NCI-H748 (cell line): ENCODE measurements around the gene NIN.

Experiments used
- DNase-seq: peaks from one replicate; lab custom pipeline; 2025; ENCODE audit not compliant: unreplicated experiment; lab: John Stamatoyannopoulos, UW

NIN gene

GRCh38 chr14:50830932-50831725 is at the start of gene NIN:
Gene NIN (minus strand): TSS chr14:50831162. CDS start chr14:50822056, 9,106 bp downstream.
- DNase-seq = peak; percentile 85

GRCh38 chr14:50875359-50876070 is 44.6 kb upstream of the NIN start:
- DNase-seq = no peak

GRCh38 chr14:50874757-50875156 is 43.8 kb upstream of the NIN start:
- DNase-seq = peak; percentile 20

DNA sequence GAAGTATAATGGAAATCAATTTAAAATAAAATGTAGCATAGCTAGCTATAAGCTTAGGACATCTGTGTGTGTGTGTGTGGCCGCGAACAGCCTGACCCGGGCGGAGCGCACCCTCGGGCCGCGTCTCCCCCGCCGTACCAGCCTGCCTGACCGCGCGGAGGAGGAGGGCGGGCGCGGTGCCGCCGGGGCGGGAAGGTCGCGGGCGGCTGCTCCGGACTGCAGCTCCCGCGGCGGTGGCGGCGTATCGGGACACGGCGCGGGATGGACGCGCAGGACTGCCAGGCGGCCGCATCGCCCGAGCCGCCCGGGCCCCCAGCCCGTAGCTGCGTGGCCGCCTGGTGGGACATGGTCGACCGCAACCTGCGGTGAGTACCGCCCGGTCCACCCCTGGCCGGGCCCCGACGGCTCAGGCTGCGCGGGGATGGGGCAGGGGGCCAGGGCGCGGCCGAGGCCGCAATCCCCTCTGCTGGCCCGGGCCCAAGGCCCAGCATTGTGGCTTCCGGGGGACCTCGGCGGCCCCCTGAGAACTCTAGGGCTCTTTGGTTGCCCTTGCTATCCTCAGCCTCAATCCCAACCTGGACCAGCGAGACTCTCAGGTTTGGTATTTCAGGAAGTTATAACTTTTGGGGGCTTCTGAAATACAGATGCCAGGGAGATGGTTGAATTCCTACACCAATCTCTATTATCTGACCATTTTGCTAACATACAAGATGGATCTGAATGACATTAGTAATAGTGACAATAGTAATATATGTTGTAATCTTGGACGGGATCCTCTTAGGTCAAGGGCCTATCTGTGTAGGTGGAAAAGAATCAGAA is 41.2 kb upstream of the NIN start, which contains the start of gene ABHD12B:
TSS of gene ABHD12B (plus strand) at position 140 of the 819 bp plus-strand sequence. CDS start at position 262, 122 bp downstream.
- DNase-seq = no peak

- DNase-seq = no peak
Measured at GRCh38 chr14:50871228-50871627, 40.3 kb upstream of the NIN start.

DNA sequence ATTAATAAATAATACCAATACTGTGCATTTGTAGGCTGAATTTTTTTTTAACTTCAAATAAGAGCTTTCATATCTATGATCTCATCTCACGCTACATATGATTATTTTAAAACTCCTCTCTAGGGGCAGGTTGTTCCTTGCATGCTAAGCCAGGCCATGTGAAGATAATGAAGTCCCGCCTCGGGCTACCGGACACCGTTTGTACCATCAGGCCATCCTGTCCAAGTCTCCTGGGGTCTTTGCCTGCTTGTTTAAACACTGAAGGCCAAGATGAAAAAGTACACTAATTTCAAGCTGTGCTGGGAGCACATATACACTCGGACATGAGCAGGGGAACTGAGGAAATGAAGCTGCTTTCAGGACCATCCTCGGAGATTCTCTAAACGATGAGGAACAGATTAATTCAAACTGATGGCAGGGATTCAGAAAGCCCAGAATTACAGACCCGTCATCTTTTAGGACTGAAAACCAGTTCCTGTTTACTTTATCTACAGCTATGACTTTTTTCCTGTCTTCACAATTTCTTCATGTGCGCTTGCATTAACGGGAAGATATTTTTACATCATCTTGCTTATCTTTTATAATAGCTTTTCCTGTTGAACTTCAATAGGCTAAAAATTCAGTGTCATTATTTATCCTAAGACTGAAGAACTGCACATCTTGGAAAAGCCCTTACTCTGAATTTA is 34.6 kb upstream of the NIN start:
- DNase-seq = no peak

- DNase-seq = no peak
Measured at GRCh38 chr14:50864946-50865345, 34.0 kb upstream of the NIN start.

GRCh38 chr14:50864237-50864636 is 33.3 kb upstream of the NIN start:
- no peak for DNase-seq

DNA sequence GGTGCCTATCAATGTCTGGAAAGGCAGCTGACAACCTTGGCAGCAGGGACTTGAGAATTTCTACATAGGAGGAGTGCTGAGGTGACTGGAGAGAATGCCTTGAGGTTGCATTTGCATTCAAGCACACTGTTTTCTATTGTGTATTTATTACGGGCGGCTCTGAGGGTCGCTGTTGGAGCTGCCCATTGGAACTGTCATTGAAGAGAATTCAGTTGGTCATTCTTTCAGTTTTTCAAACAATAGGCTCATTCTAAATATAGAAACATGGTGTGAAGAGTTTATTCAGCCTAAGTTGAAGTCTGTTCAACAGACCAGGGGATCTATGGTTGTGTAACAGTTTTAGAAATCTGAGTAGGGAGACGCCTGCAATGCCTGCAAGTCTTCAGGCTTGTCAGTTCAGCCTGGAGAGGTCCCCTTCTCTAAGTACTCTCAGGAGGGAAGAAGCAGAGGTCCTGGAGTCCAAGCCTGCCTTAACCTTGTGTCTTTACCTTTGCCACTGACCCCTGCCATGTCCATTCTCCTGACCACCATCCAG is 31.1 kb upstream of the NIN start:
- no peak for DNase-seq

DNA sequence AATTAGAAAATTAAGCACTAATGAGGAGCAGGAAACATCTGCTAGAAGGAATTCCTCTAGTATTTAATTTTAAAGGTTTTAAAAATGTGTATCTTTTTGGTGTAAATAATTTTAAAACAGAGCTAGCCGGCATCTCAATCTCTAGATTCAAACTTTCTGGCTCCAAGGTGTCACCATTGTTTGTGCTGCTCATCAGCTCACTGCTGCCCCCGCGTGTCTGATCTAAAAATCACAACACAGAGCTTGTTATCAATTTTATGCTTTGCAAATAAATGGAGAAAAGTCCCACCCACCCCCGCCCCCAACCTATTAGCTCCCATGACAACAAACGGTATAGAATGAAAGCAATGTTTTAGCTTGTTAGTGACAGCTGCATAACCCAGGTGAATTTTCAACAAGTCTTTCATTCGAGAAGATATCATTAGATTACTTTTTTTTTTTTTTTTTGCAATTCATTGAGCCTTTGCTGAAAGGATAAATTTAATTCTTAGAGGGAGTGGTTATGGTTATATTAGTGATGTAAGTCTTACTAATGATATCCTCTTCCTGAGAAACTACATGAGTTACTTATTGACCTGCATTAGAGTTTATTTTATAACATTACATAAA is 29.6 kb upstream of the NIN start:
- DNase-seq = peak; percentile 95

- no peak for DNase-seq
Measured at GRCh38 chr14:50859296-50859624, 28.3 kb upstream of the NIN start.

DNA sequence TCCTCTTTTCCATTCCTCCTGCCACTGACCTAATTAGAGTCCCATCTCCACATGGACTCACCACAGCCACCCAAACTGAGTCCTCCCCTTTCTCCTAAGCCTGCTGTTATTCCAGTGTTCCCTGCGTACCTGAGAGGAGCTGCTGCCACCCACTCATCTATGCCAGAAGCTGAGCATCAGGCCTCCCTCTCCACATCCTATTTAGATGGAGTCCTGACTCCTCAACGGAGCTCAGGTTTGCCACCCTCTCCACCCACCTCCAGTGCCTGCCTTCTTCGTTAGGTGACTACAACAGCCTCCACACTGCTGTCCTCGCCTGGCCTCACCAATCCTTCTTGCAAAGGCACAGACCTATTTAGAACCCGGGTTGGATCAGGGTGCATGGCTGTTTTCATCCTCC is 25.7 kb upstream of the NIN start:
- no peak for DNase-seq

DNA sequence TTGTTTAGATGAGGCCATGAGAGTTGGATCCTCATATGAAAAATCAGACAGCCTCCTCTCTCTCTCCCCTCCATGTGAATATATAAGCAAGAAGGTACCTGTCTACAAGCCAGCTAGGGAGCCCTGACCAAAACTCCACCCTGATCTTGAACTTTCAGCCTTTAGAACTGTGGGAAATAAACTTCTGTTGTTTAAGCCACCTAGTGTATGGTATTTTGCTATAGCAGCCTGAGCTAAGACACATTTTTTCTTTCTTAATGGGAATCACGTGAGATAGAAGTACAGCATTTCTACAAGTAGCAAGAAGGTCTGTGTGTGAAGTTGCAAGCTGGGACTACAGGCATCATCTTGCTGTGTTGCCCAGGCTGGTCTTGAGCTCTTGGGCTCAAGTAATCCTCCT is 24.6 kb upstream of the NIN start:
- no peak for DNase-seq

DNA sequence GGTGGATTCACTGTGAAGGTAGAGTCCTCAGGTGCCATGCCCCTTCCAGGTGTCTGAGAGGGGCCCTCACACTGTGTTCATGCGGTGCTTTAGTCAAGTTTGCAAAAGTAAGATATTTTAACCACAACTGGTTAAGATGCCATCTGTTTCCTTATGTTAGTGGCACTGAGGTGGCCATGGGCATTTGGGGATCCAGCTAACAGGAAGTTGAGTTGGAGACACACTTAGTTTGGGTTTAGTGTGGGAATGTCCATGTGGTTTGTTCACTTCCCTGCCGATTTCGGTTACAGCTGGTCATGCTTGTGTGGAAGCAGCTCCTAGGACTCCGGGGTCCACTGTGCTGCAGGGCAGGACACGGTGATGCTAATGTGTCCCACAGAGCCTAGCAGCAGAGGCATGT is 23.6 kb upstream of the NIN start:
- no peak for DNase-seq

DNA sequence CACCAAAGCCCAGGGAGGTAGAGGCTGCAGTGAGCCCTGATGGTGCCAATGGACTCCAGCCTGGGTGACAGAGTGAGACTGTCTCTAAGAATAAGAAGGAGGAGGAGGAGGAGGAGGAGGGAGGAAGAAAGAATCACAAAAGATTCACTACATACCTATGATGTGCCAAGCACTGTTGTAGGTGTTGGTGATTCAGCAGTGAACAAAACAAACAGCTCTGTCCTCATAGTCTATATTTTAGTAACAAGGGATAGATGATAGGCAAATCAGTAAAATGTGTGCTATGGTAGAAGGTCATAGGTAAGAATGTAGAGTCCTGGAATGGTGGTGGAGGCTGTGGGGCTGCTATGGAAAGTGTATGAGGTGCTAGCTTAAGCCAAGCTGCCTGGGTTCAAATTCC is 22.9 kb upstream of the NIN start:
- no peak for DNase-seq

DNA sequence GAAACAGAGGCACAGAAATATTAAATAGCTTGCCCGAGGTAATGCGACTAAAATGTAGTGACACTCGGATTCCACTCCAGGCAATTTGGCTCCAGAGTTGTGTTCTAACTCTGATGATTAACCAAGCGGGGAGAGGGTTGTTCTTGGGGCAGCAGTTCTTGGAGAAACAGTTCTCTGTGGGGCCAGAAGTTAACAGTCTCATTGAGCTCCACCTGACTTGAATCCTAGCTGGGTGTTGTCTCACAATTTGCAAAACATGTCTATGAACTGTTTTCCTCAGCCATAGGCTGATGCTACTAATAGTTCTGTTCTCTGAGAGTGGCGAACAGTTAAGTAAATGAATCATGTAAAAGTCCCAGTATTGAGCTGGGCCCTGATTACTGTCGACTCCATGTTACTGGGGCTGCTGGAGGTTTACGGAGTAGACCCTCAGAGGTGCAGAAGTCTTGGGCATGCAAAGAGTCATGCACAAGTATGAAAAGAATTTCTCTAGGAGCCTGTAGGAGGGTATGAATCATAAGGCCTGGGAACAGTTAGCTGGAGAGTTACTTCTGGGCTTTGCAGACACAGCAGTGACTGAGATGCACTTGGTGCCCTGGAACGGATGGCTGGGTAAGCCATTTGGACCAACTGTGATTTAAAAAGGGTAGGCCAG is 15.4 kb upstream of the NIN start:
- DNase-seq = no peak

DNA sequence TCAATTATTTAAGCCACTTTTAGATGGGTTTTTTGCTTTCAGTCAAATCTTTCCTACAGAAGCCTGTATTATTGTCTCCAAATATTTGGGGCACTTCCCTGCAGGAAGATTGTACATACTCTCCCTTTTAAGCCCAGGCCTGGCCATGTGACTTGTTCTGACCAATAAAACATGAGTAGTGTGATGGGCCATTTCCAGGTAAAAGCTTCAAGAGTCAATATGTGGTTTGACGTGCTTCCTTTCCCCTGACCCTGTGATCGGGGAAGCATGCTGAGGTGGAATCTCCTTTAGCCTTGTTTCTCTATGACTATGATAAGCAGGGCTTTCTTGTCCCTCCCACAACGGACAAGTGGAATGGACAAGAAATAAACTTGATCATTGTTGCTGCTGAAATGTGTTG is 14.2 kb upstream of the NIN start:
- no peak for DNase-seq

GRCh38 chr14:50844391-50844790 is 13.4 kb upstream of the NIN start:
- DNase-seq = no peak

- DNase-seq = no peak
Measured at GRCh38 chr14:50839691-50840090, 8.7 kb upstream of the NIN start.

DNA sequence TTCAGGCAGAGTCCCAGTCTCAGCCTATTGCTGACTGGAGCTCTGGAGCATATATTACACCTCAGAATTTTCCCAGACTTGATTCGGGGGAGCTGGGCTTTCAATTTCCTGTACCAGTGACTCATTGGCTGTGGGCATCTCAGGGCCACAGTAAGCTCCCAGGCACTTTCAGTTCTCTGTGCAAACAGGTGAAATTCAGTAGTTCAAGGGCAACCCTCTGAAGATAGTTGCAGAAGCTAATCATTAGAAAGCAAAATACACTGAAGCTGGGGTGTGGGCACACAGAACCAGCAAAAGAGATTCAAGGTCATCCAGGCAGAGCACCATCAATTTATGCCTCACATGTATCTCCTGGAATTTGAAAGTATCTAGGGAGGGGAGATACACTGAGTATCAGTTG is 8.1 kb upstream of the NIN start:
- no peak for DNase-seq
